ENCODE data around the gene MRPS23.

GRCh38 chr17:57874434-57875289 lies 24.8 kb upstream of the MRPS23 start:
- TF ChIP-seq CTCF (IDR thresholded peaks at IDR 0.05 in 4 of 5, conservative IDR thresholded peaks at IDR 0.05 in 1 of 5) (no peak), POLR2A (IDR thresholded peaks at IDR 0.05) (no peak)
